Gastrocnemius medialis (tissue), 4 donors: ENCODE measurements around the gene ACCSL. TPM values are rescaled to one million over a fixed set of nuclear protein-coding genes. Genes with fewer than 3 reads are reported as not detected.

Experiments
- ATAC-seq, 2 donors: fragments of 150-250 bp; one replicate each; pipeline ENCODE4 v1.9.1; 2016
- DNase-seq, 2 donors: peaks; one replicate each; pipeline ENCODE4 v3.0.0-alpha.2; 2019
- H3K27ac ChIP-seq, 4 donors: fragments of 200-600 bp; sonication (generic); 1 replicate in 1 of 4; 2 replicates in 3 of 4; pipeline ENCODE4 v1.5.1; 2016 to 2018; ENCODE audit warnings: mild to moderate bottlenecking in 2 of 4, moderate library complexity in 1 of 4
- H3K27me3 ChIP-seq, 3 donors: fragments of 200-600 bp; sonication (generic) in 2 of 3; 1 replicate in 1 of 3; 2 replicates in 2 of 3; pipeline versions ENCODE4 v1.5.1 to v1.6.0; 2016 to 2019; ENCODE audit warnings: mild to moderate bottlenecking in 1 of 3, moderate library complexity in 1 of 3
- H3K36me3 ChIP-seq, 2 donors: fragments of 200-600 bp; sonication (generic) in 1 of 2; one replicate each; pipeline ENCODE4 v1.5.1; 2017 to 2018
- H3K4me1 ChIP-seq, 2 donors: fragments of 200-600 bp; sonication (generic) in 1 of 2; one replicate each; pipeline ENCODE4 v1.5.1; 2016 to 2017; ENCODE audit warnings: mild to moderate bottlenecking in 2 of 2
- H3K4me3 ChIP-seq, 4 donors: fragments of 200-600 bp; sonication (generic) in 3 of 4; 1 replicate in 1 of 4; 2 replicates in 3 of 4; pipeline ENCODE4 v1.5.1; 2016 to 2019; ENCODE audit warnings: mild to moderate bottlenecking in 2 of 4
- H3K9me3 ChIP-seq, 3 donors: fragments of 200-600 bp; sonication (generic) in 2 of 3; 1 replicate in 1 of 3; 2 replicates in 2 of 3; pipeline ENCODE4 v1.5.1; 2016 to 2019
- POLR2A ChIP-seq, 2 donors: fragments of 450-650 bp; IDR thresholded peaks; one replicate each; pipeline ENCODE4 v1.6.1; 2017; ENCODE audit warnings: antibody characterized with exemption in 2 of 2, mild to moderate bottlenecking in 2 of 2, moderate library complexity in 2 of 2
- in situ Hi-C, 4 donors: fragments of 200-750 bp; cut with MboI; loops; one replicate each; pipeline versions ENCODE4 v1.15.0 to v1.8.0; 2017; ENCODE audit warnings: low sequenced_read_pairs in 4 of 4
- intact Hi-C: fragments of 100-400 bp; cut with DNase I; formaldehyde crosslinking; loops from one replicate; pipeline ENCODE4 v1.15.1; 2023; ENCODE audit warnings: low total_unique reads
- total RNA-seq, 4 donors: library from RNA; depleted of rRNA; stranded (reverse); fragments of >200 nt; gene quantifications; one replicate each; pipeline versions ENCODE4 v1.1.0 to v1.2.3, GENCODE V29; 2016
- TF ChIP-seq, protein P1 (sequence below), 5 experiments: fragments of 450-650 bp in 3 of 5; fragments of 200-600 bp in 2 of 5; sonication (generic) in 2 of 5; IDR thresholded peaks in 4 of 5; conservative IDR thresholded peaks in 1 of 5; 1 replicate in 4 of 5; 2 replicates in 1 of 5; pipeline ENCODE4 v1.5.1; 2016 to 2019; ENCODE audit warnings: antibody characterized with exemption in 5 of 5, mild to moderate bottlenecking in 3 of 5, moderate library complexity in 3 of 5

The ACCSL gene
- total RNA-seq, 4 donors from 2014 or later: not detected

DNA sequence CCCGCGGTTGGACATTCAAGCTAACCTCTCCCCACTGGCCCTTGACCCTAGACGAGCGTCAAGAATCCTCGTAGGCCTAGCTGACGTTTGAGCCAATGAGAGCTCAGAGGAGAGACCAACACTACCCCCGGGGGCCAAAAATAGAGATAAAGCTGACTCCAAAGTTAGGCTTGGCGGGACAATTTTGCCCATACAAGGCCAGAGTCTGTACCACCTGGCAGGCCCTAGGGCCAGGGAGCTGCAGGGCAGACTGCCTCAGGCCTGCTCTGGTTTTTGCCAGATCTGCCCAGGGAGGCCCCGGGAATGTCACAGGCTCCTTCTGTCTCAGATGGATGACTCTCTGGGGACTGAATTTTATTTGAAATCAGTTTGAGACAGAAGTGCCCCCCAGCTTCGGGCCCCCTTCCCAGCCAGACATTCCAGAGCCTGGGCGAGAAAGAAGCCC, 40.8 kb upstream of the ACCSL start:
- H3K27ac ChIP-seq: peak overlapping the region; percentile 48 to 73 (median 58)
- H3K36me3 ChIP-seq: no peaks in the 10 kb centered on the region
- ATAC-seq (peak; percentile 59 to 65), DNase-seq (peak in 1 of 2 donors; percentile 21)
- no peaks in the 10 kb centered on the region for H3K4me1 ChIP-seq
- no peak overlapping the region for H3K4me3 ChIP-seq
- in situ Hi-C loops (no loop called here), intact Hi-C loops (no loop called here)
- H3K9me3 ChIP-seq: no peaks in the 10 kb centered on the region
- TF ChIP-seq, protein P1, sequence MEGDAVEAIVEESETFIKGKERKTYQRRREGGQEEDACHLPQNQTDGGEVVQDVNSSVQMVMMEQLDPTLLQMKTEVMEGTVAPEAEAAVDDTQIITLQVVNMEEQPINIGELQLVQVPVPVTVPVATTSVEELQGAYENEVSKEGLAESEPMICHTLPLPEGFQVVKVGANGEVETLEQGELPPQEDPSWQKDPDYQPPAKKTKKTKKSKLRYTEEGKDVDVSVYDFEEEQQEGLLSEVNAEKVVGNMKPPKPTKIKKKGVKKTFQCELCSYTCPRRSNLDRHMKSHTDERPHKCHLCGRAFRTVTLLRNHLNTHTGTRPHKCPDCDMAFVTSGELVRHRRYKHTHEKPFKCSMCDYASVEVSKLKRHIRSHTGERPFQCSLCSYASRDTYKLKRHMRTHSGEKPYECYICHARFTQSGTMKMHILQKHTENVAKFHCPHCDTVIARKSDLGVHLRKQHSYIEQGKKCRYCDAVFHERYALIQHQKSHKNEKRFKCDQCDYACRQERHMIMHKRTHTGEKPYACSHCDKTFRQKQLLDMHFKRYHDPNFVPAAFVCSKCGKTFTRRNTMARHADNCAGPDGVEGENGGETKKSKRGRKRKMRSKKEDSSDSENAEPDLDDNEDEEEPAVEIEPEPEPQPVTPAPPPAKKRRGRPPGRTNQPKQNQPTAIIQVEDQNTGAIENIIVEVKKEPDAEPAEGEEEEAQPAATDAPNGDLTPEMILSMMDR (IDR thresholded peaks at IDR 0.05 in 4 of 5, conservative IDR thresholded peaks at IDR 0.05 in 1 of 5): no peak
- TF ChIP-seq POLR2A (IDR thresholded peaks at IDR 0.05): no peak
- no peaks in the 10 kb centered on the region for H3K27me3 ChIP-seq

GRCh38 chr11:44007481-44008087, 40.2 kb upstream of the ACCSL start:
- intact Hi-C loops (no loop called here), in situ Hi-C loops (no loop called here)
- Histone ChIP-seq H3K36me3 (no peaks in the 10 kb centered on the region), H3K9me3 (no peaks in the 10 kb centered on the region), H3K27me3 (no peaks in the 10 kb centered on the region), H3K4me1 (no peaks in the 10 kb centered on the region), H3K27ac (peak overlapping the region; percentile 48 to 73 (median 58)), H3K4me3 (no peak overlapping the region)
- TF ChIP-seq, protein P1 (IDR thresholded peaks at IDR 0.05 in 4 of 5, conservative IDR thresholded peaks at IDR 0.05 in 1 of 5): no peak
- no peak for TF ChIP-seq POLR2A (IDR thresholded peaks at IDR 0.05)
- DNase-seq (no peak), ATAC-seq (no peak)

DNA sequence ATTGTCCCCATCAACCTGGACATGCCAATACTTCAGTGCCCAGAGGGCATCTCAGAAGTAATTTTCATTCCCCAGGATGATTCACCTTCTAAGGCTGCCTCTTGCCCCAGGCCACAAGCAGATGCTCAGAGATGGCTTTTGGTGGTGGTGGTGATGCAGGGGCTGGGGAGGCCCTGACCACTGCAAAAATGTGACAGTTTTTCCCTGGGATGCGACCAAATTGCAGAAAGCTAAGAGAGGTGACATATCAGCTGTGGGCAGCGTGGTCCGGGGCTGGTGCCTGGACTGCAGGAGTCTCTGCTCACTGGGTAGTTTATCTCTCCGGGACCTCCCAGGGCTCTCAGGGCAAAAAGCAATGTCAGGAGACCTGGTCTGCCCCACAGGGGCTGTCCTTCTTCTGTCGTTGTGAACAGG, 39.7 kb upstream of the ACCSL start:
- no peak for TF ChIP-seq POLR2A (IDR thresholded peaks at IDR 0.05)
- TF ChIP-seq, protein P1 (IDR thresholded peaks at IDR 0.05 in 4 of 5, conservative IDR thresholded peaks at IDR 0.05 in 1 of 5): no peak
- H3K27me3 ChIP-seq: no peaks in the 10 kb centered on the region
- no peaks in the 10 kb centered on the region for H3K4me1 ChIP-seq
- intact Hi-C loops (no loop called here), in situ Hi-C loops (no loop called here)
- peak overlapping the region in 2 of 4 donors; percentile 54 to 73 for H3K27ac ChIP-seq
- no peak for ATAC-seq
- no peaks in the 10 kb centered on the region for H3K9me3 ChIP-seq
- H3K36me3 ChIP-seq: no peaks in the 10 kb centered on the region
- no peak for DNase-seq
- H3K4me3 ChIP-seq: no peak overlapping the region

GRCh38 chr11:44008698-44009097, 39.1 kb upstream of the ACCSL start:
- TF ChIP-seq, protein P1 (IDR thresholded peaks at IDR 0.05 in 4 of 5, conservative IDR thresholded peaks at IDR 0.05 in 1 of 5): no peak
- no peak for TF ChIP-seq POLR2A (IDR thresholded peaks at IDR 0.05)
- Histone ChIP-seq H3K27me3 (no peaks in the 10 kb centered on the region), H3K9me3 (no peaks in the 10 kb centered on the region), H3K36me3 (no peaks in the 10 kb centered on the region), H3K4me1 (no peaks in the 10 kb centered on the region), H3K27ac (peak overlapping the region in 1 of 4 donors; percentile 73), H3K4me3 (no peak overlapping the region)
- ATAC-seq: no peak
- intact Hi-C loops: no loop called here
- in situ Hi-C loops: no loop called here
- DNase-seq: no peak
